ENCODE results near the gene ODC1. TPM values are rescaled to one million over a fixed set of nuclear protein-coding genes. Genes with fewer than 3 reads are reported as not detected.
"Not testable (repeated sequence)": the region's sequence is repeated elsewhere in the genome, so short reads cannot be mapped to it uniquely, and the experiment has no call there.

Gene ODC1
- total and polyA plus RNA-seq, 2 donors (not counting 3 experiments of a cell fraction or from before 2014, with no cell fraction given), result 109 to 132 TPM

GRCh38 chr2:10457846-10458598 lies 9.9 kb upstream of the ODC1 start:
- H3K9me3 ChIP-seq (replicated peaks; ENCODE audit: control insufficient read depth, insufficient read depth, low read length), result no peaks in the 10 kb centered on the region
- no peaks in the 10 kb centered on the region for H3K36me3 ChIP-seq (ENCODE audit: control insufficient read depth in 2 of 2, extremely low read depth in 1 of 2, insufficient read depth in 2 of 2, low read length in 2 of 2)
- H3K4me2 ChIP-seq (ENCODE audit: insufficient read depth, low read length), result no peak overlapping the region
- no peak overlapping the region for H2AFZ ChIP-seq (ENCODE audit: low read depth, low read length)
- H3K9ac ChIP-seq (replicated peaks; ENCODE audit: extremely low read depth, insufficient read depth, low read length), result no peak overlapping the region
- FAIRE-seq (no peak), DNase-seq (ENCODE audit: low read depth, low spot score) (no peak)
- no peaks in the 10 kb centered on the region for H3K9me1 ChIP-seq (replicated peaks; ENCODE audit: control insufficient read depth, extremely low read depth, insufficient read depth, low read length)
- no peaks in the 10 kb centered on the region for H3K4me1 ChIP-seq (ENCODE audit: control insufficient read depth, extremely low read depth, insufficient read depth, low read length)
- ChIA-PET POLR2A (no interaction called here), CTCF (interaction anchor here (1.0 kb wide), 1 partner anchor 14 kb away, joined by 4 read pairs; no protein-coding TSS in a partner anchor)
- peaks cover 0 to 3% of the 10 kb centered on the region in 2 experiments for H3K27me3 ChIP-seq (ENCODE audit: control insufficient read depth in 2 of 2, insufficient read depth in 2 of 2, low read length in 2 of 2)
- intact Hi-C loops (cut with micrococcal nuclease) (no loop called here), dilution Hi-C loops (cut with MboI; ENCODE audit: extremely low pct_ligation_motif_present, low sequenced_read_pairs) (no loop called here)
- TF ChIP-seq POLR2A (IDR thresholded peaks at IDR 0.05; ENCODE audit: low read depth, low read length) (no peak), CTCF (IDR thresholded peaks at IDR 0.05; ENCODE audit: extremely low read depth in 1 of 2, insufficient read depth in 1 of 2, low read depth in 1 of 2, low read length in 2 of 2) (no peak), EZH2 (IDR thresholded peaks at IDR 0.05; ENCODE audit: borderline replicate concordance, low read depth, low read length, severe bottlenecking) (no peak), POLR2AphosphoS5 (IDR thresholded peaks at IDR 0.05; ENCODE audit: insufficient read depth, low read depth, low read length) (no peak), JUN (IDR thresholded peaks at IDR 0.05; ENCODE audit: borderline replicate concordance, insufficient read depth, insufficient read length, low read depth) (no peak), FOS (IDR thresholded peaks at IDR 0.05; ENCODE audit: borderline replicate concordance, insufficient read depth, low read length) (no peak), MAX (IDR thresholded peaks at IDR 0.05; ENCODE audit: insufficient read depth, insufficient read length) (no peak), GATA2 (IDR thresholded peaks at IDR 0.05; ENCODE audit: insufficient read depth, insufficient read length, low read depth, low read length) (no peak), MYC (IDR thresholded peaks at IDR 0.05; ENCODE audit: low read depth, low read length) (no peak)
- no TSS peak for BruUV-seq (replicated peaks)
- H3K4me3 ChIP-seq (replicated peaks in 1 of 3; ENCODE audit: insufficient read depth in 1 of 3, low read depth in 1 of 3, low read length in 3 of 3), result no peak overlapping the region
- H3K79me2 ChIP-seq (ENCODE audit: control insufficient read depth, insufficient read depth, low read length), result no peaks in the 10 kb centered on the region
- H4K20me1 ChIP-seq (replicated peaks; ENCODE audit: control insufficient read depth, extremely low read depth, insufficient read depth, low read length), result no peaks in the 10 kb centered on the region
- H3K27ac ChIP-seq (ENCODE audit: insufficient read depth, low read depth, low read length), result no peak overlapping the region

GRCh38 chr2:10457195-10457594 lies 9.1 kb upstream of the ODC1 start:
- dilution Hi-C loops (cut with MboI; ENCODE audit: extremely low pct_ligation_motif_present, low sequenced_read_pairs); H3K79me2 ChIP-seq (ENCODE audit: control insufficient read depth, insufficient read depth, low read length); H3K4me3 ChIP-seq (replicated peaks in 1 of 3; ENCODE audit: insufficient read depth in 1 of 3, low read depth in 1 of 3, low read length in 3 of 3); H3K27me3 ChIP-seq (ENCODE audit: control insufficient read depth in 2 of 2, insufficient read depth in 2 of 2, low read length in 2 of 2); POLR2A ChIA-PET; H3K4me2 ChIP-seq (ENCODE audit: insufficient read depth, low read length); H3K9me3 ChIP-seq (replicated peaks; ENCODE audit: control insufficient read depth, insufficient read depth, low read length); DNase-seq (ENCODE audit: low read depth, low spot score); H3K27ac ChIP-seq (ENCODE audit: insufficient read depth, low read depth, low read length); H3K9ac ChIP-seq (replicated peaks; ENCODE audit: extremely low read depth, insufficient read depth, low read length); H4K20me1 ChIP-seq (replicated peaks; ENCODE audit: control insufficient read depth, extremely low read depth, insufficient read depth, low read length); H2AFZ ChIP-seq (ENCODE audit: low read depth, low read length); intact Hi-C loops (cut with micrococcal nuclease); FAIRE-seq; H3K9me1 ChIP-seq (replicated peaks; ENCODE audit: control insufficient read depth, extremely low read depth, insufficient read depth, low read length); H3K36me3 ChIP-seq (ENCODE audit: control insufficient read depth in 2 of 2, extremely low read depth in 1 of 2, insufficient read depth in 2 of 2, low read length in 2 of 2); BruUV-seq (replicated peaks); H3K4me1 ChIP-seq (ENCODE audit: control insufficient read depth, extremely low read depth, insufficient read depth, low read length): not testable (repeated sequence)
- CTCF ChIA-PET, result interaction anchor here (1.0 kb wide), 1 partner anchor 15 kb away, joined by 4 read pairs; no protein-coding TSS in a partner anchor
